SK-N-SH (cell line): ENCODE data around the gene SIT1. TPM values are rescaled to one million over a fixed set of nuclear protein-coding genes. Genes with fewer than 3 reads are reported as not detected.

Experiments used
- CTCF ChIA-PET: fragments of 300-600, 350-600 bp; formaldehyde crosslinking; extraction: SDS; loops from one replicate; lab custom pipeline; 2021; lab: Yijun Ruan, JAX
- POLR2A ChIA-PET: fragments of 350-600 bp; sonication (Branson Sonifier 250); formaldehyde crosslinking; extraction: SDS; loops from one replicate; lab custom pipeline; 2020; ENCODE audit warnings: antibody characterized with exemption, inconsistent platforms; lab: Yijun Ruan, JAX
- DNase-seq: peaks from one replicate; pipeline ENCODE4 v3.0.0; 2012
- H2AFZ ChIP-seq: fragments of 200-600 bp; sonication (generic); 2 replicates; pipeline ENCODE4 v1.8.1; 2016; ENCODE audit warnings: antibody characterized with exemption, mild to moderate bottlenecking, low read depth
- H3F3A ChIP-seq: fragments of 200-600 bp; sonication (generic); replicated peaks from 2 replicates; pipeline ENCODE3; 2016; ENCODE audit warnings: antibody characterized with exemption, mild to moderate bottlenecking; ENCODE audit not compliant: insufficient read depth
- H3K27ac ChIP-seq, 2 experiments: fragments of 200-500 bp in 1 of 2; fragments of 200-600 bp in 1 of 2; sonication (Bioruptor generic) in 1 of 2; sonication (generic), shearing (Covaris generic) in 1 of 2; 2 replicates each; pipeline versions ENCODE4 v1.5.1 to v1.6.1; 2014 to 2016; ENCODE audit warnings: low read depth in 2 of 2, inconsistent platforms in 1 of 2, low read length in 1 of 2, mild to moderate bottlenecking in 1 of 2, mixed read lengths in 1 of 2
- H3K27me3 ChIP-seq: fragments of 200-600 bp; sonication (generic), shearing (Covaris generic); 2 replicates; pipeline ENCODE4 v1.6.1; 2016; ENCODE audit warnings: mixed run types; ENCODE audit not compliant: insufficient read depth
- H3K36me3 ChIP-seq, 2 experiments: fragments of 200-500 bp in 1 of 2; fragments of 200-600 bp in 1 of 2; sonication (Bioruptor generic) in 1 of 2; sonication (generic) in 1 of 2; replicated peaks in 1 of 2; 2 replicates each; pipeline versions ENCODE3 to v1.5.1; 2014 to 2016; ENCODE audit warnings: low read length in 1 of 2, mild to moderate bottlenecking in 1 of 2; ENCODE audit not compliant: insufficient read depth in 2 of 2, control insufficient read depth in 1 of 2
- H3K4me1 ChIP-seq, 2 experiments: fragments of 200-500 bp in 1 of 2; fragments of 200-600 bp in 1 of 2; sonication (Bioruptor generic) in 1 of 2; sonication (generic), shearing (Covaris generic) in 1 of 2; 2 replicates each; pipeline versions ENCODE4 v1.5.1 to v1.6.1; 2014 to 2016; ENCODE audit warnings: low read depth in 1 of 2, low read length in 1 of 2, mixed run types in 1 of 2; ENCODE audit not compliant: insufficient read depth in 2 of 2, control insufficient read depth in 1 of 2
- H3K4me2 ChIP-seq: fragments of 200-600 bp; sonication (generic), shearing (Covaris generic); 2 replicates; pipeline ENCODE4 v1.6.1; 2017; ENCODE audit warnings: mixed run types
- H3K4me3 ChIP-seq, 2 experiments: fragments of 200-500 bp in 1 of 2; fragments of 200-600 bp in 1 of 2; sonication (Bioruptor generic) in 1 of 2; sonication (generic), shearing (Covaris generic) in 1 of 2; 2 replicates each; pipeline versions ENCODE4 v1.5.1 to v1.8.1; 2014 to 2016; ENCODE audit warnings: low read depth in 2 of 2, inconsistent platforms in 1 of 2, low read length in 1 of 2, mild to moderate bottlenecking in 1 of 2, mixed read lengths in 1 of 2, moderate library complexity in 1 of 2
- H3K79me2 ChIP-seq: fragments of 200-600 bp; sonication (generic); 2 replicates; pipeline ENCODE4 v1.8.1; 2017; ENCODE audit warnings: mild to moderate bottlenecking; ENCODE audit not compliant: insufficient read depth
- H3K9ac ChIP-seq: fragments of 200-600 bp; sonication (generic); 2 replicates; pipeline ENCODE4 v1.6.1; 2017; ENCODE audit warnings: mixed run types
- H3K9me2 ChIP-seq: fragments of 200-600 bp; sonication (generic); 2 replicates; pipeline ENCODE4 v1.6.1; 2017; ENCODE audit warnings: mixed run types
- H3K9me3 ChIP-seq: fragments of 200-600 bp; sonication (generic); 2 replicates; pipeline ENCODE4 v1.6.1; 2017; ENCODE audit warnings: mixed run types, mild to moderate bottlenecking, moderate library complexity
- H4K20me1 ChIP-seq: fragments of 200-600 bp; sonication (generic); 2 replicates; pipeline ENCODE4 v1.6.1; 2017; ENCODE audit warnings: mild to moderate bottlenecking, mixed run types; ENCODE audit not compliant: insufficient read depth
- CHD2 ChIP-seq: fragments of 150-350 bp; IDR thresholded peaks from 2 replicates; pipeline ENCODE4 v1.6.1; 2018; ENCODE audit warnings: low read length; ENCODE audit not compliant: partially characterized antibody
- ELF1 ChIP-seq: IDR thresholded peaks from 2 replicates; pipeline ENCODE4 v1.4.0; 2012
- EP300 ChIP-seq, 2 experiments: IDR thresholded peaks; 2 replicates each; pipeline versions ENCODE4 v1.4.0 to v1.6.1; 2012; ENCODE audit warnings: borderline replicate concordance in 1 of 2, low read depth in 1 of 2, low read length in 1 of 2
- EZH2phosphoT487 ChIP-seq: fragments of 200-600 bp; sonication (generic); IDR thresholded peaks from 2 replicates; pipeline ENCODE4 v1.6.1; 2017; ENCODE audit warnings: low read depth, mixed run types, mild to moderate bottlenecking, antibody characterized with exemption, moderate library complexity, borderline replicate concordance
- FOSL2 ChIP-seq: IDR thresholded peaks from 2 replicates; pipeline ENCODE4 v1.4.0; 2012; ENCODE audit warnings: low read depth, mild to moderate bottlenecking, moderate library complexity, borderline replicate concordance
- FOXM1 ChIP-seq: IDR thresholded peaks from 2 replicates; pipeline ENCODE4 v1.4.0; 2012; ENCODE audit warnings: low read depth, mild to moderate bottlenecking
- MAX ChIP-seq: IDR thresholded peaks from 2 replicates; pipeline ENCODE4 v1.4.0; 2012; ENCODE audit warnings: low read depth
- MEF2A ChIP-seq: IDR thresholded peaks from 2 replicates; pipeline ENCODE4 v1.4.0; 2012; ENCODE audit warnings: low read depth, borderline replicate concordance
- MXI1 ChIP-seq: IDR thresholded peaks from 2 replicates; pipeline ENCODE4 v1.6.1; 2012; ENCODE audit warnings: mild to moderate bottlenecking, low read depth, low read length, improper control_type of control experiment
- PBX3 ChIP-seq: IDR thresholded peaks from 2 replicates; pipeline ENCODE4; 2012
- POLR2AphosphoS5 ChIP-seq: IDR thresholded peaks from 2 replicates; pipeline ENCODE4 v1.6.1; 2012; ENCODE audit warnings: low read depth, low read length
- RCOR1 ChIP-seq: fragments of 150-350 bp; IDR thresholded peaks from 2 replicates; pipeline ENCODE4 v1.6.1; 2017; ENCODE audit warnings: antibody characterized with exemption, low read length
- REST ChIP-seq: IDR thresholded peaks from 2 replicates; pipeline ENCODE4 v1.6.1; 2012; ENCODE audit warnings: mild to moderate bottlenecking, low read depth, low read length, moderate library complexity
- RXRA ChIP-seq: IDR thresholded peaks from 2 replicates; pipeline ENCODE4 v1.4.0; 2012; ENCODE audit warnings: low read depth, mild to moderate bottlenecking, borderline replicate concordance
- SIN3A ChIP-seq: IDR thresholded peaks from 2 replicates; pipeline ENCODE4 v1.6.1; 2012; ENCODE audit warnings: low read depth, mild to moderate bottlenecking, low read length, moderate library complexity, borderline replicate concordance
- TAF1 ChIP-seq: IDR thresholded peaks from 2 replicates; pipeline ENCODE4 v1.6.1; 2012; ENCODE audit warnings: low read depth, mild to moderate bottlenecking, low read length, moderate library complexity, borderline replicate concordance
- USF1 ChIP-seq: IDR thresholded peaks from 2 replicates; pipeline ENCODE4 v1.4.0; 2012; ENCODE audit warnings: low read depth, borderline replicate concordance
- WGBS: methylation state at CpG from one replicate; pipeline ENCODE4 v1.1.6; 2017; ENCODE audit warnings: low lambda C conversion rate; 5-methylcytosine and 5-hydroxymethylcytosine counted together
- polyA plus RNA-seq, 3 experiments: library from polyadenylated mRNA; depleted of rRNA; stranded (reverse); fragments of >200 nt; gene quantifications; 2 replicates each; pipeline ENCODE4 v1.2.3, GENCODE V29; 2012

The SIT1 gene
- polyA plus RNA-seq, 1 of the 3 experiments (the other 2 are of a cell fraction): not detected

GRCh38 chr9:35606138-35606504, 44.6 kb downstream of the SIT1 start:
- WGBS: 3% methylated on average over 5 of the region's 5 CpGs
- Histone ChIP-seq H4K20me1 (peaks cover 11% of the 10 kb centered on the region), H2AFZ (no peak overlapping the region), H3K9me3 (no peaks in the 10 kb centered on the region), H3F3A (peaks cover 20% of the 10 kb centered on the region), H3K4me2 (peak overlapping the region; percentile 86), H3K9me2 (no peaks in the 10 kb centered on the region), H3K9ac (peak overlapping the region; percentile 75), H3K79me2 (peaks cover 22% of the 10 kb centered on the region), H3K4me1 (peaks cover 14 to 21% of the 10 kb centered on the region in 2 experiments; a peak in 1 of 4 replicates), H3K27me3 (no peaks in the 10 kb centered on the region), H3K36me3 (peaks cover 7 to 23% of the 10 kb centered on the region in 2 experiments), H3K27ac (peak overlapping the region; percentile 18 to 69; a peak in 3 of 4 replicates), H3K4me3 (peak overlapping the region; percentile 71 to 79)
- ChIA-PET POLR2A (no interaction called here), CTCF (interaction anchor here (1.5 to 1.9 kb wide), 3 partner anchors 9 to 40 kb away, joined by 3 to 6 read pairs (median 4); no protein-coding TSS in a partner anchor)
- TF ChIP-seq POLR2AphosphoS5 (no peak), PBX3 (no peak), RCOR1 (no peak), MAX (no peak), ELF1 (no peak), FOSL2 (no peak), CHD2 (no peak)
- peak; percentile 59 for DNase-seq

GRCh38 chr9:35605351-35606137, 45.2 kb downstream of the SIT1 start:
- Histone ChIP-seq H3K79me2 (peaks cover 22% of the 10 kb centered on the region), H3K4me2 (peak overlapping the region; percentile 86), H3K36me3 (peaks cover 7 to 23% of the 10 kb centered on the region in 2 experiments), H4K20me1 (peaks cover 11% of the 10 kb centered on the region), H3K27ac (peak overlapping the region; percentile 18 to 69; a peak in 3 of 4 replicates), H3K4me3 (peak overlapping the region; percentile 71 to 79)
- WGBS: 0% methylated on average over 4 of the region's 76 CpGs
- CTCF ChIA-PET: interaction anchor here (0.9 to 2.0 kb wide), 6 partner anchors 9 to 126 kb away, joined by 3 to 6 read pairs (median 4); partner anchors contain the start of genes CREB3 and TLN1
- no peak for TF ChIP-seq EP300 (IDR thresholded peaks at IDR 0.05; ENCODE audit: borderline replicate concordance in 1 of 2, low read depth in 1 of 2, low read length in 1 of 2)
- no peak for TF ChIP-seq FOSL2
- no peak for TF ChIP-seq TAF1
- TF ChIP-seq ELF1: no peak
- TF ChIP-seq EZH2phosphoT487: no peak
- no peak; the same call in 1 of the 2 replicates for TF ChIP-seq MXI1
- no peak for TF ChIP-seq FOXM1
- TF ChIP-seq RXRA: no peak
- no peak for TF ChIP-seq MEF2A
- TF ChIP-seq USF1: no peak
- no peak for TF ChIP-seq SIN3A
- TF ChIP-seq REST: no peak
- TF ChIP-seq, all 33 proteins: peak for 0
- H3K9me3 ChIP-seq: no peaks in the 10 kb centered on the region
- no peaks in the 10 kb centered on the region for H3K9me2 ChIP-seq
- peak; percentile 88 for DNase-seq
- peak overlapping the region; percentile 75 for H3K9ac ChIP-seq
- H3K4me1 ChIP-seq: peaks cover 14 to 21% of the 10 kb centered on the region in 2 experiments; a peak in 1 of 4 replicates
- H3K27me3 ChIP-seq: no peaks in the 10 kb centered on the region
- POLR2A ChIA-PET: no interaction called here
- H2AFZ ChIP-seq: peak overlapping the region; percentile 41; the same call in 1 of the 2 replicates
- peaks cover 20% of the 10 kb centered on the region for H3F3A ChIP-seq
